HG02885 (cell line): Measurements from ENCODE around the gene NPY5R.

ENCODE experiments used
- ATAC-seq: cut with Tn5 transposase; IDR thresholded peaks from one replicate; pipeline ENCODE4 v1.9.1; 2021; ENCODE audit warnings: mild to moderate bottlenecking; ENCODE audit not compliant: unreplicated experiment, poor library complexity

The NPY5R gene

GRCh38 chr4:163384434-163384833 lies 40.7 kb downstream of the NPY5R start:
- ATAC-seq, result no peak

GRCh38 chr4:163384926-163385325 lies 41.2 kb downstream of the NPY5R start:
- ATAC-seq, result no peak

- no peak for ATAC-seq
Observed at GRCh38 chr4:163385466-163385865, 41.8 kb downstream of the NPY5R start.

GRCh38 chr4:163391756-163392155 lies 48.1 kb downstream of the NPY5R start:
- ATAC-seq, result no peak

GRCh38 chr4:163392328-163392727 lies 48.6 kb downstream of the NPY5R start:
- no peak for ATAC-seq

GRCh38 chr4:163393471-163393870 lies 49.8 kb downstream of the NPY5R start:
- ATAC-seq, result no peak

- no peak for ATAC-seq
Observed at GRCh38 chr4:163395055-163395454, 51.4 kb downstream of the NPY5R start.

- no peak for ATAC-seq
Observed at GRCh38 chr4:163395758-163396157, 52.1 kb downstream of the NPY5R start.

- no peak for ATAC-seq
Observed at GRCh38 chr4:163398238-163398637, 54.5 kb downstream of the NPY5R start.

GRCh38 chr4:163400911-163401310 lies 57.2 kb downstream of the NPY5R start:
- no peak for ATAC-seq
